Measurements from ENCODE around the gene JPH2.
"Not testable (repeated sequence)": the region's sequence is repeated elsewhere in the genome, so short reads cannot be mapped to it uniquely, and the experiment has no call there.

JPH2 gene

DNA sequence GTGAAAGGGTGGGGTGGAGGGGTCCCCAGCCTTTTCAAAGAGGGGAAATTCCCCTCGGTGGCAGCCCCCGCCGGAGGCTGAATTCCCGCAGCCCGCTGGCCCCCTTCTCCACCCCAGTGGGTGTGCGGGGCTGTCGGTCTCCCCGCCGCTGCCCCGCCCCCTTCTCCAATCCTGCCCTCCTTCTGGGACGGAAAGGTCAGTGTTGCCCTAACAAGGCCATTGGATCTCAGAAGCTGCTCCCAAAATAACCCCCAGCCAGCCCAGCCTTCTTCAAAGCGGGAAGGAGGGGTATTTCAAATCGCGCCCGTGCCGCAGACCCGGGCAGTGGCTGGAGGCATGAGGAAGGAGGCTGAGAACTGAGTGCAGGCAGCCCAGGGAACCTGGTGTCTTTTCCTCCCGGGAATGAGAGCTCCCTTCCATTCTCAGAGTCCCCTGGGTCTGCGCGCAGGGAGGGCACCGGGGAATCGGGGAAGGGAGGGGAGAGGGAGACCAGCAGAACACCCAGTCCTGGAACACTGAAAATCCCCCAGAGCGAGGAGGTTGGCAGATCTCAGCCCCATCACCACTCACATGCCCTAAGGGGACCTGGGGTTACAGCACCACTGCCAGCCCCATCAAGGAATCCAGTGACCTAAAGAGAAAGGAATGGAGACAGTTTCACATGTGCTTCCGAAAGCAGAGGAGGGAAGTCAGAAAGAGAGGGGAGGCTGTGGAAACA lies at the start of gene JPH2:
JPH2 (minus strand) TSS at position 135 of the 718 bp plus-strand sequence. CDS start 483 bp downstream, outside the sequence.
- no peak for DNase-seq

DNA sequence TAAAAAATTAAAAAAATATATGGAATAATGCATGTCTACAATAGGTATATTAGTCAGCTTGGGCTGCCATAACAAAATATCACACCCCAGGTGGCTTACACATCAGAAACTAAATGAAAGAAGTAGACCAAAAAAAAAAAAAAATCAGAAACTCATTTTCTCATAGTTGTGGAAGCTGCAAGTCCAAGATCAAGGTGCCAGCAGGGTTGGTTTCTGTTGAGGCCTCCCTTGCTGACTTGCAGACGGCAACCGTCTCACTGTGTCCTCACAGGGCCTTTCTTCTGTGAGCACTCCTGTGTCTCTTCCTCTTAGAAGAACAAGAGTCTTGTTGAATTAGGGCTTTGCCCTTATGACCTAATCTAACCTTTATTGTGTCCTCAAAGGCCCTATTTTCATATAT lies 48.7 kb upstream of the JPH2 start:
- DNase-seq, result no peak

DNA sequence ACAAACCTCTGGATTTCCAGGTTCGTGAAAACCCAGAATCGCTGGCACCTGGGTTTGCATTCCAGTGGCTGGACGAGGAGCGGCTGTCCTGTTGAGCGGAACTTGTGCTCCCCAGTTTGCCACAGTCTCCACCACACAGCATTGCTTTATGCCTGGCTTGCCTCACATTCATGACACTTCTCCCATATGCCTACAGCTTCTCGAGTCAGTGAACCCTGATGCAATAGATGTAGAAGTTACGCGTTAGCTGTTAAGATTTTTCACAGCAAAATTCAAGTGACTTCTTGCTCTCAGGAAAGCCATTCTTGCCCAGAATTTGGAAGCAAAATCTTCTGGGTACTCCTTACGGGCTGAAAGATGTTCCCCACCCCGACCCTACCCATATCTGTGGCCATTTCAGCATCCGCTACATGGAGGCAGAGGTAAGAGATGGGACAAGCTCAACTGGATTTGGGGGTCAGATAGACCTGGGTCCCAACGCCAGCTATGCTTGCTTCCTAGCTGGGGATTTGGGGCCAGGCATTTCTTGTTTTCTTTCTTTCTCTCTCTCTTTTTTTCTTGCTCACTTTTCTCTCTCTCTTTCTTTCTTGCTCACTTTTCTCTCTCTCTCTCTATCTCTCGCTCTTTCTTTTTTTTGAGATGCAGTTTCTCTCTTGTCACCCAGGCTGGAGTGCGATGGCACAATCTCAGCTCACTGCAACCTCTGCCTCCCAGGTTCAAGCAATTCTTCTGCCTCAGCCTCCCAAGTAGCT lies 47.8 kb upstream of the JPH2 start:
- DNase-seq, result no peak

DNA sequence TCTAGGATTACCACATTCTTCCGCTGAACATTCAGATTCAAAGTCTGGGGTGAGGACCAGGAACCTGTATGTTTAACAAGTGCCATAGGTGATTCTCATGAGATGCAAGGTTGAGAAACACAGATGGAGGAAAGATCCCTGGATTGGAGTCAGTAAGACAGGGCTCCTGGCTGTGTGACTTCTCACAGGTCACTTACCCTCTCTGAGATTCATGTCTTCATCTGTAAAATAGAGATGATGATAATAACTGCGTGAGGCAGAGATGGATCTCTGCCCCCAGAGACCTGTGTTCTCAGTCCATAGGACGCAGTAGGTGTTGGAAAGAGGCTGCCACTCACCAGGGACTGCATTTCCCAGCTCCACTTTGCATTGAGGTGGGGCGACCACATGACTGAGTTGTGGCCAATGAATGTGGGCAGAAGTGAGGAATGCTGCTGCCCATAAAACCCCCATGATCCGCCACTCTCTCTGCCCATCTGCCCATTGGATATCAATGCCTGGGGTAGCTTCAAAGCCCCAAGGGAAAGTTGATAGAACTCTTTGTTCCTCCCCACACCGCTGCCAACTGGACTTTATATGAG lies 46.5 kb upstream of the JPH2 start:
- no peak for DNase-seq

DNA sequence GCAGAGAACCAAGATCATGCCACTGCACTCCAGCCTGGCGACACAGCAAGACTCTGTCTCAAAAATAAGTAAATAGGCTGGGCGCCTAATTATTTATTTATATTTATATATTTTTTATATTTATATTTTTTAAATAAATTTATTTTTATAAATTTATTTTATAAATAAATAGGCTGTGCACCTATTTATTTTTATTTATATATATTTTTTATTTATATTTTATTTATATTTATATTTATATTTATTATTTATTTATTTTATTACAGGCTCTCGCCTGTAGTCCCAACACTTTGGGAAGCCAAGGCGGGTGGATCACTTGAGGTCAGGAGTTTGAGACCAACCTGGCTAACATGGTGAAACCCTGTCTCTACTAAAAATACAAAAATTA lies 45.5 kb upstream of the JPH2 start:
- not testable (repeated sequence) for DNase-seq

- no peak for DNase-seq
These were observed 44.9 kb upstream of the JPH2 start for GRCh38 chr20:44231713-44232468.

- DNase-seq, result no peak
These were observed 44.2 kb upstream of the JPH2 start for GRCh38 chr20:44231193-44231592.

DNA sequence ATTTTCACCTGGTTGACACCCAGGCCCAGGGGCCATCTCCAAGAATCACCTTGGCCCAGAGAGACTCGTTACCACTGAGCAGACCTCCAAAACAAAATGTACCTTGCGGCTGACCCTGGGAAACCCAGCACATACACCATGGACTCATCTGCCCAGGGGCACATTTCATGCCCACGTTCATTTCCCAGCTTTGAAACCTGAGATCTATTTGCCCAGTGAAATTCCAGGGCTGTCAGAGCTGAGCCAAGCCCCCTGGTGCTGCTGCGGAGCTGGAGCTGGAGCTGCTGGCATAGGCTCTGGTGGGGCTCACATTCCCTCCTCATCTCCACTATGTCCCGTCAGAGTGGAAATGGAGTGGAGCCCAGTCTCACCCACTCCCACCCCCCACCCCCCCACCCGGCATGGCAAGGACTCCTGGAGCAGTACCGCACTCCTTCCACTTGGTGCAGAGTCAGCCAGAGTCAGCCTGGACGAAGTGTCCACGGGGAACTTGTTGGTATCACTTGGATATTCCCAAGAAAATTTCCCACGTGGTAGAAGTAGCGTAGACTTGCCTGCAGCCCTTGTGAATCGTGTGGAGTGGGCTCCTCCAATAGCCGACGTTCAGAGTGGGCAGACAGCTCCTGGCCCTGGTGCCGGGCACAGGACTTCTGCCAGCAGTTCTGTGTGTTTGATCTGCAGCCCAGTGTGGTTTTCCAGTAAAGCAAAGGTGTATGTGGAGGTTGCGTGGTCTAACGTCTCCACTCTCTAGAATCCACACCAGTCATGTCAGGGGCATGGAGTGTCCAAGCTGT lies 41.7 kb upstream of the JPH2 start:
- no peak for DNase-seq

GRCh38 chr20:44224637-44225036 lies 37.6 kb upstream of the JPH2 start:
- no peak for DNase-seq

DNA sequence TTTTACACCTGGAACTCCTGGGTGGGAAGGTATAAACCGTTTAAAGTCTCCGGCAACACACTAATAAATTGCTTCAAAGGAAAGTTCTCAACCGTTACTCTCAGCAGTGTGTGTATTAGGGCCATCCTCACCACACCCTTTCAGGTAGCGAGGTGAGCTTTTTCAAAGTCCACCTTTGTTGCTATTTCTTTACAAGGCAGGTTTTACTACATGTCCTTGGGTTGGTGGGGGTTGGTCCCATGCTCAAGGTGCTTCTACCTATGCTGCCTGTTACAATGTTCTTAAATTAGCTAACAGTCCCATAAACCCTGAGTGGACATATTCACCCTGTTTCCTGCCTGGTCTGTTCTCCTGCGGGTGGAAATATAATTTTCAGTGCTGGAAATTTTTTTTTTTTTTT lies 36.7 kb upstream of the JPH2 start:
- DNase-seq, result no peak

GRCh38 chr20:44222633-44223368 lies 35.8 kb upstream of the JPH2 start:
- DNase-seq, result no peak

DNA sequence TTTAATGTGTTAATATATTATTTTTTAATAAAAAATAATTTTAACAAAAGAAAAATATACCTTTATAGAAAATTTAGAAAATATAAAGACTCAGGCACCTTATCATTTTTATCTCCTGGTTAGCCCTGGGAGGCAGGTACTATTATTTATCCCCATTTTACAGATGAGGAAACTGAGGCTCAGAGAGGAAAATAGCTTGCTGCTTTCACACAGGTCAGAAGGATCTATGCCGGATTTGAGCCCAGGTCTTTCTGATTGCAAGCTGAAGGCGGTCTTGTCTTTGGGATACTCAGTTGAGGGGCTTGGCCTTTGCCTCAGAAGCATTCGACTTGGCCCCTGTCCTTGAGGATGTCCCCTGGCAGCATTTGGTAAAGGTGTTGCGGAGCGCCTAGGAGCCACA lies 35.0 kb upstream of the JPH2 start:
- no peak for DNase-seq

- DNase-seq, result no peak
These were observed 34.5 kb upstream of the JPH2 start for GRCh38 chr20:44221368-44221954.

DNA sequence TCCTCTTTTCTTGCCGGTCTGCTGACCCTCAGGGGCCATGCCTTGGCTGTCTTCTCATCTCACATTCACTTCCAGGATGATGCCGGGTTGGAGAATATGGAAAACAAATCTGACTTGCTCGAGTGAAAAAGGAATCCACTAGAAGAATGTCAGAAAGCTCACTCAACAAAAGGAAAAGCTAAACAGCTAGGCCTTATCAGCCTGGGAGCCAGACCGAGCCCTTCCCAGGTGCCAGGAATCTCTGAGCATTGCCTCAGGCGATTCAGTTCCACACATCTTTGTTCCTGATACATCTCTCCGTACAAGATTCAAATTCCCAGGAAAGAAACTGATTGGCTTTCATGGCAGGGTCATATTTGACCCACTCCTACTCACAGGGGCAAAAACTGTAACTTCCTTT lies 32.8 kb upstream of the JPH2 start:
- DNase-seq, result no peak

DNA sequence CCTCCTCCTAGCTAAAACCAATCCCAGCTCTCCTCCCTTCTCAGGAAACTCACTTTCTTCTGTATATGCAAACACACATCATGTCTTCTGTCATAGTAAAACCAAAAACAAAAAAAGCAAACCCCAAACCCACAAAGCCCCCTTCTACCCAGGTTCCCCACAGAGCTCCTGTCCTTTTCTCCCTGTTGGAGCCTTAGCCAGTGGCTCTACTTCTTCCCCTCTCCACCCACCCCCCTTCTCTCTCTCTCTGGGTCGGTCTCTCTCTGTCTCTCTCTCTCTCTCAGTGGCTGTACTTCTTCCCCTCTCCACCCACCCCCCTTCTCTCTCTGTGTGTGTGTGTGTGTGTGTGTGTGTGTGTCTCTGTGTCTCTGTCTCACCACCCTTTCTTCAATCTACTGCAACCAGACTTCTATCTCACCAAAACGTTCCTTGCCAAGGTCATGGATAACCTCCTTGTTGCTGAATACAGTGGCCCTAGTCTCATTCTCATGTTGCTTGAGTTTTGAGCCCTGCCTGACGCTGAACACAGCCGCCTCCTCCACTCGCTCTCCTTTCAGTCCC lies 32.3 kb upstream of the JPH2 start:
- DNase-seq, result no peak

- peak; percentile 40 for DNase-seq
These were observed 31.5 kb upstream of the JPH2 start for GRCh38 chr20:44218446-44218845.

- peak; percentile 71 for DNase-seq
These were observed 30.5 kb upstream of the JPH2 start for GRCh38 chr20:44217342-44218092.

- DNase-seq, result peak; percentile 75
These were observed 28.1 kb upstream of the JPH2 start for GRCh38 chr20:44215125-44215524.

- no peak for DNase-seq
These were observed 25.8 kb upstream of the JPH2 start for GRCh38 chr20:44212792-44213191.

All from activated CD4-positive, alpha-beta T cell treated with anti-CD3 and anti-CD28 coated beads, Interleukin-2, amount 50 U/mL, for 16 hours (primary cell).